NOMO-1 treated with dmso at 0.1 percent for 144 hours (cell line): ENCODE results near the gene KRT6B.

ENCODE experiments used
- DNase-seq: peaks from one replicate; lab custom pipeline; 2025; ENCODE audit not compliant: unreplicated experiment; lab: John Stamatoyannopoulos, UW

Gene KRT6B

GRCh38 chr12:52437508-52437907 lies 14.4 kb downstream of the KRT6B start:
- DNase-seq: no peak

- DNase-seq: no peak
These were observed 15.0 kb downstream of the KRT6B start for GRCh38 chr12:52436828-52437474.

- no peak for DNase-seq
These were observed 15.7 kb downstream of the KRT6B start for GRCh38 chr12:52436000-52436827.

- DNase-seq: no peak
These were observed 16.3 kb downstream of the KRT6B start for GRCh38 chr12:52435659-52435999.

GRCh38 chr12:52434760-52435530 lies 17.0 kb downstream of the KRT6B start:
- no peak for DNase-seq

GRCh38 chr12:52434081-52434733 lies 17.7 kb downstream of the KRT6B start, which contains the start of gene KRT75:
Gene KRT75 (minus strand): TSS chr12:52434371. CDS start chr12:52434304, 67 bp downstream.
- DNase-seq: no peak

- DNase-seq: no peak
These were observed 18.4 kb downstream of the KRT6B start for GRCh38 chr12:52433501-52434080.

GRCh38 chr12:52432559-52433207 lies 19.3 kb downstream of the KRT6B start:
- DNase-seq: no peak

GRCh38 chr12:52428121-52428520 lies 23.8 kb downstream of the KRT6B start:
- no peak for DNase-seq

GRCh38 chr12:52427083-52427482 lies 24.9 kb downstream of the KRT6B start:
- DNase-seq: no peak

- DNase-seq: no peak
These were observed 25.9 kb downstream of the KRT6B start for GRCh38 chr12:52426034-52426433.

- DNase-seq: no peak
These were observed 26.5 kb downstream of the KRT6B start for GRCh38 chr12:52425466-52425865.

GRCh38 chr12:52423661-52424500 lies 28.1 kb downstream of the KRT6B start:
- no peak for DNase-seq

GRCh38 chr12:52423035-52423434 lies 28.9 kb downstream of the KRT6B start:
- DNase-seq: no peak

GRCh38 chr12:52419656-52420055 lies 32.3 kb downstream of the KRT6B start:
- no peak for DNase-seq

GRCh38 chr12:52418576-52419110 lies 33.3 kb downstream of the KRT6B start:
- DNase-seq: no peak

- no peak for DNase-seq
These were observed 34.2 kb downstream of the KRT6B start for GRCh38 chr12:52417740-52418139.

- DNase-seq: no peak
These were observed 35.2 kb downstream of the KRT6B start for GRCh38 chr12:52416795-52417194.
